GM12878 (cell line): ENCODE results near the gene KIF1C. TPM values are rescaled to one million over a fixed set of nuclear protein-coding genes. Genes with fewer than 3 reads are reported as not detected.

Experiments
- ATAC-seq: fragments of 200-7000 bp; cut with Tn5 transposase; 3 replicates; pipeline ENCODE4 v1.9.1; 2020; ENCODE audit warnings: mild to moderate bottlenecking, moderate library complexity
- BruUV-seq: library from RNA; stranded (reverse); fragments of 400-500 nt; replicated peaks from 2 replicates; lab custom pipeline; 2021; lab: Mats Ljungman, UMichigan
- CTCF ChIA-PET: fragments of 300-600 bp; sonication (Branson Sonifier 250); formaldehyde crosslinking; extraction: SDS; loops from one replicate; lab custom pipeline; 2021; ENCODE audit warnings: inconsistent platforms; lab: Yijun Ruan, JAX
- POLR2A ChIA-PET: fragments of 350-600 bp; formaldehyde crosslinking; extraction: SDS; loops from one replicate; lab custom pipeline; 2021; ENCODE audit warnings: inconsistent platforms; lab: Charles Lee
- RAD21 ChIA-PET: fragments of 300-600 bp; sonication (Branson Sonifier 250); formaldehyde crosslinking; loops from one replicate; lab custom pipeline; 2023; ENCODE audit warnings: antibody characterized with exemption; ENCODE audit not compliant: unreplicated experiment; lab: Charles Lee
- SMC1A ChIA-PET: fragments of 300-600 bp; sonication (Branson Sonifier 250); formaldehyde crosslinking; loops from one replicate; lab custom pipeline; 2023; ENCODE audit not compliant: unreplicated experiment, uncharacterized antibody; lab: Charles Lee
- DNase-seq: peaks from one replicate; pipeline ENCODE4 v3.0.0-alpha.2; 2011; ENCODE audit warnings: low read depth, low spot score
- FAIRE-seq: peaks from 3 replicates; lab custom pipeline; 2011; peaks lifted over from hg19 to GRCh38; lab: Jason Lieb, UNC
- H2AFZ ChIP-seq: 2 replicates; pipeline ENCODE4 v1.6.0; 2011; ENCODE audit warnings: low read depth, low read length, control low read depth; ENCODE audit not compliant: control insufficient read depth
- H3K27ac ChIP-seq: 2 replicates; pipeline ENCODE4 v1.5.1; 2011; ENCODE audit warnings: control low read depth; ENCODE audit not compliant: control insufficient read depth, insufficient read depth
- H3K27me3 ChIP-seq, 2 experiments: replicated peaks in 1 of 2; 2 replicates each; pipeline versions ENCODE4 v1.6.0 to v1.6.1; 2011; ENCODE audit warnings: low read length in 1 of 2; ENCODE audit not compliant: control insufficient read depth in 2 of 2, insufficient read depth in 2 of 2
- H3K36me3 ChIP-seq, 2 experiments: 2 replicates each; pipeline ENCODE4 v1.5.1; 2011; ENCODE audit warnings: low read length in 1 of 2; ENCODE audit not compliant: control insufficient read depth in 2 of 2, insufficient read depth in 2 of 2
- H3K4me1 ChIP-seq: 2 replicates; pipeline ENCODE4 v1.6.1; 2011; ENCODE audit warnings: mild to moderate bottlenecking, low read length, moderate library complexity, mixed read lengths; ENCODE audit not compliant: control insufficient read depth, insufficient read depth
- H3K4me2 ChIP-seq: 2 replicates; pipeline ENCODE4 v1.6.0; 2011; ENCODE audit warnings: control low read depth; ENCODE audit not compliant: control insufficient read depth, insufficient read depth
- H3K4me3 ChIP-seq: fragments of 200-600 bp; sonication (generic); 2 replicates; pipeline ENCODE4 v1.5.1; 2016
- H3K79me2 ChIP-seq: 2 replicates; pipeline ENCODE4 v1.6.0; 2011; ENCODE audit warnings: low read length; ENCODE audit not compliant: control insufficient read depth, insufficient read depth
- H3K9ac ChIP-seq: 2 replicates; pipeline ENCODE4 v1.8.0; 2011; ENCODE audit warnings: low read length, control low read depth, mixed read lengths; ENCODE audit not compliant: control insufficient read depth, insufficient read depth
- H3K9me3 ChIP-seq: replicated peaks from 3 replicates; pipeline ENCODE4 v1.5.1; 2011; ENCODE audit warnings: mild to moderate bottlenecking, low read length; ENCODE audit not compliant: control insufficient read depth, insufficient read depth
- H4K20me1 ChIP-seq: 2 replicates; pipeline ENCODE4 v1.6.0; 2011; ENCODE audit not compliant: control insufficient read depth, insufficient read depth
- BCL11A ChIP-seq: IDR thresholded peaks from 2 replicates; pipeline ENCODE4 v1.6.1; 2011; ENCODE audit warnings: low read depth, low read length
- CBX3 ChIP-seq: fragments of 200-600 bp; sonication (generic); IDR thresholded peaks from 2 replicates; pipeline ENCODE4 v1.6.1; 2016; ENCODE audit warnings: low read depth, borderline replicate concordance
- EZH2 ChIP-seq: IDR thresholded peaks from 2 replicates; pipeline ENCODE4 v1.6.1; 2012; ENCODE audit warnings: low read depth, mild to moderate bottlenecking, control low read depth, inconsistent platforms, low read length, borderline replicate concordance; ENCODE audit not compliant: control insufficient read depth
- FOXM1 ChIP-seq: IDR thresholded peaks from 2 replicates; pipeline ENCODE4 v1.6.1; 2012; ENCODE audit warnings: low read depth, mild to moderate bottlenecking, inconsistent platforms, low read length, moderate library complexity
- HDGF ChIP-seq: fragments of 450-650 bp; IDR thresholded peaks from 2 replicates; pipeline ENCODE4 v1.6.1; 2016; ENCODE audit warnings: antibody characterized with exemption
- IKZF1 ChIP-seq: fragments of 450-650 bp; conservative IDR thresholded peaks from 2 replicates; pipeline ENCODE4 v1.6.1; 2017; ENCODE audit warnings: antibody characterized with exemption, mild to moderate bottlenecking
- LARP7 ChIP-seq: fragments of 450-650 bp; IDR thresholded peaks from 2 replicates; pipeline ENCODE4 v1.6.1; 2017; ENCODE audit warnings: mild to moderate bottlenecking
- MEF2A ChIP-seq: IDR thresholded peaks from 2 replicates; pipeline ENCODE4 v1.6.1; 2011; ENCODE audit warnings: low read depth, mild to moderate bottlenecking, low read length, moderate library complexity; ENCODE audit not compliant: insufficient read depth
- NBN ChIP-seq: fragments of 450-650 bp; IDR thresholded peaks from 2 replicates; pipeline ENCODE4 v1.6.1; 2016
- NRF1 ChIP-seq: conservative IDR thresholded peaks from 2 replicates; pipeline ENCODE4 v1.6.1; 2011; ENCODE audit warnings: mild to moderate bottlenecking, low read depth, low read length, improper control_type of control experiment
- POU2F2 ChIP-seq: IDR thresholded peaks from 3 replicates; pipeline ENCODE4 v1.6.1; 2011; ENCODE audit warnings: low read depth, mild to moderate bottlenecking, low read length, borderline replicate concordance
- SMC3 ChIP-seq: IDR thresholded peaks from 2 replicates; pipeline ENCODE4 v1.6.1; 2011; ENCODE audit warnings: low read length, improper control_type of control experiment, borderline replicate concordance
- SPI1 ChIP-seq: IDR thresholded peaks from 2 replicates; pipeline ENCODE4 v1.6.1; 2011; ENCODE audit warnings: low read depth, mild to moderate bottlenecking, low read length, moderate library complexity, borderline replicate concordance; ENCODE audit not compliant: insufficient read depth
- WRNIP1 ChIP-seq: IDR thresholded peaks from 2 replicates; pipeline ENCODE4 v1.6.1; 2011; ENCODE audit warnings: low read depth, low read length, improper control_type of control experiment, borderline replicate concordance
- YBX1 ChIP-seq: fragments of 450-650 bp; IDR thresholded peaks from 2 replicates; pipeline ENCODE4 v1.6.1; 2016; ENCODE audit warnings: antibody characterized with exemption
- ZNF384 ChIP-seq: IDR thresholded peaks from 2 replicates; pipeline ENCODE4 v1.6.1; 2012; ENCODE audit warnings: low read depth, mild to moderate bottlenecking, low read length, improper control_type of control experiment, borderline replicate concordance
- WGBS: methylation state at CpG from one replicate; pipeline ENCODE4 v1.1.6; 2016; ENCODE audit warnings: low lambda C conversion rate; ENCODE audit not compliant: insufficient replicate concordance, insufficient coverage; ENCODE audit errors: missing lambda C conversion rate; 5-methylcytosine and 5-hydroxymethylcytosine counted together
- in situ Hi-C: fragments of 300-500 bp; cut with MboI; formaldehyde crosslinking; loops from 9 replicates; pipeline ENCODE4 v1.14.3; 2018; ENCODE audit warnings: mixed read lengths
- intact Hi-C: fragments of 100-400 bp; cut with micrococcal nuclease; formaldehyde crosslinking; loops from one replicate; pipeline ENCODE4 v1.14.2; 2022; ENCODE audit not compliant: unreplicated experiment
- polyA plus RNA-seq, 11 experiments: library from polyadenylated mRNA; depleted of rRNA in 4 of 11; unstranded in 6 of 11; stranded (reverse) in 5 of 11; fragments of >200 nt; fragmentation: Nextera tagmentation in 4 of 11; fragmentation: Illumina TruSeq in 1 of 11; extraction: Ambion mirVana in 4 of 11; extraction: Trizol in 1 of 11; gene quantifications; 1 replicate in 1 of 11; 2 replicates in 10 of 11; pipeline versions ENCODE4 v1.2.1 to v1.2.3, GENCODE V29; 2011 to 2016; ENCODE audit warnings: inconsistent platforms in 2 of 11, missing spikeins in 2 of 11, low read depth in 1 of 11
- total RNA-seq, 4 experiments: library from RNA; depleted of rRNA in 3 of 4; stranded (reverse); fragments of >200 nt in 3 of 4; fragmentation: Illumina TruSeq in 1 of 4; extraction: Trizol in 1 of 4; gene quantifications; 2 replicates each; pipeline versions ENCODE4 v1.2.1 to v1.2.3, GENCODE V29; 2013 to 2021
- TF ChIP-seq, protein P1 (sequence below): fragments of 450-650 bp; formaldehyde crosslinking; IDR thresholded peaks from 2 replicates; pipeline ENCODE4 v1.4.0; 2022; ENCODE audit warnings: mild to moderate bottlenecking, moderate library complexity
- TF ChIP-seq, protein P2 (sequence below): fragments of 450-650 bp; IDR thresholded peaks from 2 replicates; pipeline ENCODE4 v1.6.1; 2016; ENCODE audit warnings: mild to moderate bottlenecking

KIF1C gene
- total and polyA plus RNA-seq, 10 of the 15 experiments (the other 5 are each of a cell fraction or from before 2014, with no cell fraction given), result 1.4 to 65.9 (median 21.1) TPM

DNA sequence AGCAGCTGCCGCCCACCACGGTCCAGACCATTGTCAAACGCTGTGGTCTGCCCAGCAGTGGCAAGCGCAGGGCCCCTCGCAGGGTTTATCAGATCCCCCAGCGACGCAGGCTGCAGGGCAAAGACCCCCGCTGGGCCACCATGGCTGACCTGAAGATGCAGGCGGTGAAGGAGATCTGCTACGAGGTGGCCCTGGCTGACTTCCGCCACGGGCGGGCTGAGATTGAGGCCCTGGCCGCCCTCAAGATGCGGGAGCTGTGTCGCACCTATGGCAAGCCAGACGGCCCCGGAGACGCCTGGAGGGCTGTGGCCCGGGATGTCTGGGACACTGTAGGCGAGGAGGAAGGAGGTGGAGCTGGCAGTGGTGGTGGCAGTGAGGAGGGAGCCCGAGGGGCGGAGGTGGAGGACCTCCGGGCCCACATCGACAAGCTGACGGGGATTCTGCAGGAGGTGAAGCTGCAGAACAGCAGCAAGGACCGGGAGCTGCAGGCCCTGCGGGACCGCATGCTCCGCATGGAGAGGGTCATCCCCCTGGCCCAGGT is 24.5 kb downstream of the KIF1C start:
- in situ Hi-C loops, result no loop called here
- H3K27ac ChIP-seq, result no peak overlapping the region
- H3K27me3 ChIP-seq, result no peaks in the 10 kb centered on the region
- ChIA-PET CTCF (interaction anchor here (1.2 kb wide), 1 partner anchor 39 kb away, joined by 3 read pairs; no protein-coding TSS in a partner anchor), POLR2A (no interaction called here), SMC1A (no interaction called here), RAD21 (no interaction called here)
- H3K79me2 ChIP-seq, result no peaks in the 10 kb centered on the region
- DNase-seq, result no peak
- no peaks in the 10 kb centered on the region for H4K20me1 ChIP-seq
- H2AFZ ChIP-seq, result no peak overlapping the region
- H3K36me3 ChIP-seq, result peaks cover 9 to 23% of the 10 kb centered on the region in 2 experiments
- no peak for FAIRE-seq
- no TSS peak for BruUV-seq
- no peak overlapping the region for H3K4me2 ChIP-seq
- no peak overlapping the region for H3K4me3 ChIP-seq
- ATAC-seq, result no peak
- WGBS, result 97% methylated on average over 30 of the region's 30 CpGs
- peaks cover 6% of the 10 kb centered on the region for H3K4me1 ChIP-seq
- H3K9me3 ChIP-seq, result no peaks in the 10 kb centered on the region
- no peak overlapping the region for H3K9ac ChIP-seq
- TF ChIP-seq ZNF384, result no peak
- TF ChIP-seq MEF2A, result no peak
- no peak for TF ChIP-seq NBN
- TF ChIP-seq EZH2, result no peak
- TF ChIP-seq IKZF1, result no peak
- TF ChIP-seq POU2F2, result no peak
- no peak for TF ChIP-seq YBX1
- TF ChIP-seq SMC3, result no peak
- no peak for TF ChIP-seq BCL11A
- no peak for TF ChIP-seq NRF1
- TF ChIP-seq WRNIP1, result no peak
- TF ChIP-seq, protein P1, sequence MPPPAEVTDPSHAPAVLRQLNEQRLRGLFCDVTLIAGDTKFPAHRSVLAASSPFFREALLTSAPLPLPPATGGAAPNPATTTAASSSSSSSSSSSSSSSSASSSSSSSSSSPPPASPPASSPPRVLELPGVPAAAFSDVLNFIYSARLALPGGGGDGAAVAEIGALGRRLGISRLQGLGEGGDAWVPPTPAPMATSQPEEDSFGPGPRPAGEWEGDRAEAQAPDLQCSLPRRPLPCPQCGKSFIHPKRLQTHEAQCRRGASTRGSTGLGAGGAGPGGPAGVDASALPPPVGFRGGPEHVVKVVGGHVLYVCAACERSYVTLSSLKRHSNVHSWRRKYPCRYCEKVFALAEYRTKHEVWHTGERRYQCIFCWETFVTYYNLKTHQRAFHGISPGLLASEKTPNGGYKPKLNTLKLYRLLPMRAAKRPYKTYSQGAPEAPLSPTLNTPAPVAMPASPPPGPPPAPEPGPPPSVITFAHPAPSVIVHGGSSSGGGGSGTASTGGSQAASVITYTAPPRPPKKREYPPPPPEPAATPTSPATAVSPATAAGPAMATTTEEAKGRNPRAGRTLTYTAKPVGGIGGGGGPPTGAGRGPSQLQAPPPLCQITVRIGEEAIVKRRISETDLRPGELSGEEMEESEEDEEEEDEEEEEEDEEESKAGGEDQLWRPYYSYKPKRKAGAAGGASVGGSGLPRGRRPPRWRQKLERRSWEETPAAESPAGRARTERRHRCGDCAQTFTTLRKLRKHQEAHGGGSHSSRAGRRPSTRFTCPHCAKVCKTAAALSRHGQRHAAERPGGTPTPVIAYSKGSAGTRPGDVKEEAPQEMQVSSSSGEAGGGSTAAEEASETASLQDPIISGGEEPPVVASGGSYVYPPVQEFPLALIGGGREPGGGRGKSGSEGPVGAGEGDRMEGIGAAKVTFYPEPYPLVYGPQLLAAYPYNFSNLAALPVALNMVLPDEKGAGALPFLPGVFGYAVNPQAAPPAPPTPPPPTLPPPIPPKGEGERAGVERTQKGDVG (CRISPR knock-in tag), result no peak
- no peak for TF ChIP-seq CBX3
- TF ChIP-seq, protein P2, sequence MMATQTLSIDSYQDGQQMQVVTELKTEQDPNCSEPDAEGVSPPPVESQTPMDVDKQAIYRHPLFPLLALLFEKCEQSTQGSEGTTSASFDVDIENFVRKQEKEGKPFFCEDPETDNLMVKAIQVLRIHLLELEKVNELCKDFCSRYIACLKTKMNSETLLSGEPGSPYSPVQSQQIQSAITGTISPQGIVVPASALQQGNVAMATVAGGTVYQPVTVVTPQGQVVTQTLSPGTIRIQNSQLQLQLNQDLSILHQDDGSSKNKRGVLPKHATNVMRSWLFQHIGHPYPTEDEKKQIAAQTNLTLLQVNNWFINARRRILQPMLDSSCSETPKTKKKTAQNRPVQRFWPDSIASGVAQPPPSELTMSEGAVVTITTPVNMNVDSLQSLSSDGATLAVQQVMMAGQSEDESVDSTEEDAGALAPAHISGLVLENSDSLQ, result no peak
- no peak for TF ChIP-seq FOXM1
- no peak for TF ChIP-seq SPI1
- TF ChIP-seq LARP7, result no peak
- no peak for TF ChIP-seq HDGF
- intact Hi-C loops, result no loop called here
